GM19468 (cell line): Measurements from ENCODE around the gene CERS6.

Source experiments
- ATAC-seq: cut with Tn5 transposase; IDR thresholded peaks from one replicate; pipeline ENCODE4 v1.9.1; 2021; ENCODE audit warnings: mild to moderate bottlenecking, moderate library complexity, moderate number of reproducible peaks; ENCODE audit not compliant: unreplicated experiment; ENCODE audit errors: extremely low read depth

The CERS6 gene

GRCh38 chr2:168561991-168562390 lies 105.9 kb downstream of the CERS6 start:
- no peak for ATAC-seq

DNA sequence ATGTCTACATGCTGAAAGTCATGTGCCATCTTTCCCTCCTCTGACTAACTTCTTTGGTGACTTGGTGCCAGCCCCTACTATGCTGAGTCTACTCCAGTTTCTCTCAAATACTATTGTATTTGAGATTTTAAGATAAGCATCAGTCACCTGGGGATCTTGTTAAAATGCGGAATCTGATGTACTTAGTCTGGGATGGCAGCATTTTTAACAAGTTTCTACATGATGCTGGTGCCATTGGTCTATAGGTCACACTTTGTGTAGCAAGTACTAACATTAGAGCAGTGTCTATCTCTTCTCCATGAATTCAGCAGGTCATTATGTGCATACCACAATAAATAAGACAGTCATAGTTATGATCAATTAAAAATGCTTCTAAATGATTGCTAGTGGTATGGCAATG lies 106.9 kb downstream of the CERS6 start:
- ATAC-seq, result no peak

DNA sequence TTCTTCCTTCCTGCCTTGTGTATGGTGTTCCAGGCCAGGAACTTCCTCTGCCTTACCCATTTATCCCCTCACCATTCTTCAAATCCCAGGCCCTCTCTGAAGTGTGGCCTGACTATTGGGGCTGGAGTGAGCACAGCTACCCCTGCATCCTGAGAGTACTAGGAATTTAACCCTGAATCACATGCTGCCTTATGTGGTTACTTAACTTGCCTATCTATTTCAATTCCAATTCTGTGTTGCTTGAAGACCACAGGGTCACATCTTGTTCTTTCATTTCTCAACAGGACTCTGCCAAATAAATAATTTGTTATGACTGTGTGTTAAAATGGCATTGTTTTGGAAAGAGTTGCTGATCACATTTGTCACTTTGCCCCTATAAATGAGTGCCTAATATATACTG lies 108.6 kb downstream of the CERS6 start:
- ATAC-seq, result no peak

- ATAC-seq, result no peak
These were observed 109.0 kb downstream of the CERS6 start for GRCh38 chr2:168565112-168565511.

- no peak for ATAC-seq
These were observed 109.4 kb downstream of the CERS6 start for GRCh38 chr2:168565512-168565911.

DNA sequence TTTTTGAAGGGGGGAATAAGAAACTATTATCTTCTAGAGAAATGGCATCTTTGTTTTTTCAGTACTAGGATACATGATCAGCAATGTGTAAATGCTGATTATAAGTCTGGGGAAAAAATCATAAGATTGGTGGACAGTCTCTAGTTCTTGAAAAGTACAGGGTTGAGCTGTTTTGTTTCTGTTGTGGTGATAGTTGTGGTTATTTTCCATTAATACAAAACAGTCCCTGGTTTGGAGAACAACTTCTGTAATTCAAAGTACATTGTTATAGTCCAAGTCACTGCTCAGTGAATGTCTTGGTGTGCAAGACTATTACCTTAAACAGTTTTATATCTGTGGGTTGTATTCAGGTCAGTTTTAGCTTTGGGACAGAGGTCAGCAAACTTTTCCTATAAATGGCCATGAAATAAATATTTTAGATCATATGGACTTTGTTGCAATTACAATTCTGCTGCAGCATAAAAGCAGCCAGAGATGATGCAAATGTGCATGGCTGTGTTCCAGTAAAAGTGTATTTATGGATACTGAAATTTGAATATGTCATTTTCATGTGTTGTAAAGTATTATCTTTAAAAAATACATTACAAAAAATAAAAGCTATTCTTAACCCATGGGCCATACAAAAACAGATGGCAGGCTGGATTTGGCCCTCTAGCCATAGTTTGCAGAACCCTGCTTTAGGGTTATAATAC lies 111.0 kb downstream of the CERS6 start:
- ATAC-seq, result no peak

DNA sequence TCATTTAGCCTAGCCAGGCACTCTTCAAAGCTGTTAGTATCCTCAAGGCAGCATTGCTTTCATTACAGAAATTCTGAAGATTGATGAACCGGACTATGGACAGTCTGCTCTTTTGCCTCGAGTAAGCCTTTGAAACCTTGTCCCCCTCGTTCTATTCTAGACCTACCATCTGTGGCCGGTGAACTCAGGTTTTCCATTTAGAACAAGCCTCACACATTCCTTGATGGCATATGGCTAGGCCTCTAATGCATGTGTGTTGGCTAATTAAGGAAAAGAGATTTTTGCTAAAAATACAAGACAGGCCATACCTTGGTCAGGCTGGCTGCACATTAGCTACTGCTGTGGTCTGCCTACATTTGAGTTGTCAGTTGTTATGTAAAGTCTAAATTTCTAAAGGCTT lies 111.8 kb downstream of the CERS6 start:
- ATAC-seq, result no peak

DNA sequence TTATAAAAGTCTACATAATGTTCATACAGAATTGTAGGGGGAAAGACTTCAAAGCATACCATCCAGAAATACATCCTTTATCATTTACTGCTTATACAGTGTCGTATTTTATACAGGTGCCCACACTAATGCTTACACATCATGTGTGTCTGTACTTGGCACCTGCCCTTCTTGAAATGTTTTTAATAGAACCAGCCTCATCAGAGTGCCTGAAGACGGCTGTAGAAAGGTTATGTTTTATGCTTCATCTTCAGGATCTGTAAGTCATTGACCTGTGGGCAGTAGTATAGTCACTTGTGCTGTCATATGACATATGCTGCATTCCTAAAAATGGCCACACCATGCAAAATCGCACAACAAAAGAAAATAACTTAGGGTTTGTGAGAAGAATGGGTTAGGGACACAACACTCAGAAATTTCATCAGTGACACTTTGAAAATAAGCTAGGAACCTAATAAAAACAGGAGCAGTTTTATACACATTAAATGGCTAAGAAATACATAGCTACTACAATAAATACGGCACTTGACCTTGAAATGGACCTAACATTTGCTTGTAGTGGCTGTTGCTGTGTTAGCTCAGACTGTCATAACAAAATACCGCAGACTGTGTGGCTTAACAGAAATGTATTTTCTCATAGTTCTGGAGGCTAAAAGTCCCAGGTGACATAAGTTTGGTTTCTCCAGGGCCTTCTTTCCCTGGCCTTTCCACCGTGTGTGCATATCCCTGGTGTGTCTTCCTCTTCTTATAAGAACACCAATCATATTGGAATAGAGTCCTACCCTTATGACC lies 112.6 kb downstream of the CERS6 start:
- no peak for ATAC-seq

- ATAC-seq, result no peak
These were observed 115.0 kb downstream of the CERS6 start for GRCh38 chr2:168571061-168571460.

DNA sequence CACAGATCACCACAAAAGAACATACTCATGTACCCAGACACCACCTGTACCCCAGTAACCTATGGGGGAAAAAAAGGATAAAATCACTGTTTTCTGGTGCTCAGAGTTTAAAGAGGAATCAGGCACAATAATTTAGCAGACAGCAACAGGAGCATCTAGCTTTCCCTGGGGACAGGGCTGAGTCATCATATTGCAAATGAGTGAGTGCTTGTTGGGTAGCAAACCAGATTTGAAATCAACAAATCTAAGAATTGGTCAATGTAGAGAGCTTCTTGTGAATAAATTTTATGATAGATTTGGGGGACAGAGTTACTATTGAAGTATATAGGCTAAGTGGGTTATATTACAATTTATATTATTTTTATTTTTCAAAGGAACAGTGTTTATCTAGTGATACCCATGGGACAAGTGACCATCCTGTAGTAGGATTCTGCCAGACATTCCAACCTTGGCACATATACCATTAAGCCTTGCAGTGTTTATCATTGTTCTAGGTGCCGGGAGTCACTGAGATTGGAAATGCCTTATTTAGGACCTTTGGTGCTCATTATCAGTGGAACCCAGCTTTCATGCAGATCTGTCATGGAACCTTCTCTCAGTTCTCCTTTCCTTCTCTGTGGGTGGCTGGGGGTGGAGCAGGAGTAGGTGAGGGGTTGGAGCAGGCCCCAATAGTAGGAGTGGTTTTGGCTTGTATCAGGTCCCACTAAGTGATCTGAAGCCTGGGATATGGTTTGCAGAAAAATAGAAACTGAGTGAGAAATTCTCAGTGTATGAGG lies 117.2 kb downstream of the CERS6 start:
- no peak for ATAC-seq

DNA sequence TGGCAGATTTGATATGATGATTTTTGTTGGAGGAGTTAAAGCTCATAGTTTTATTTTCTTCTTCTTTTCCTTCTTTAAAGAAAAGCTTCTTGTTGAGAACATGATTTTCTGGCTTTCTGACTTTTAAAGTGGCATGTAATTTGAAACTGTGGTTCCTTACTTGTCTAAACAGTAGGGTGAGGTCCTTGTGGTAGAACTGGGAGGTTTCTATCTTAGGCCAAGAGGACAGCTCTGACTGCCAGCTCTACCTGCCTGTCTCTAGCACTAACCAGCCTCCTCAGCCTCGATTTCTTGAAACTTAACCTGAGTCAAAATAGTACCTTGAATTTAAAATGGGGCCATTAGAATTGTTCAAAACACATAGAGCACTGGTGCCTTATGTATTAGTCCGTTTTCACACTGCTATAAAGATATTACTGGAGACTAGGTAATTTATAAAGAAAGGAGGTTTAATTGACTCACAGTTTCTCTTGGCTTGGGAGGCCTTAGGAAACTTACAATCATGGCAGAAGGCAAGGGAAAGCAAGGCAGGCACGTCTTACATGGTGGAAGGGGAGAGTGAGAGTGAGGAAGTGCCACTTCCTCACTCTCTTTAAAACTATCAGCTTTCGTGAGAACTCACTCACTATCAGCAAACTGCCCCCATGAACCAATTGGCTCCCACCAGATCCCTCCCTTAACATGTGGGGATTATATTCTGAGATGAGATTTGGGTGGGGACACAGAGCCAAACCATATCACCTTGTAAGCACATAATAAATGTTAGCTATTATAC lies 119.0 kb downstream of the CERS6 start:
- ATAC-seq, result no peak

DNA sequence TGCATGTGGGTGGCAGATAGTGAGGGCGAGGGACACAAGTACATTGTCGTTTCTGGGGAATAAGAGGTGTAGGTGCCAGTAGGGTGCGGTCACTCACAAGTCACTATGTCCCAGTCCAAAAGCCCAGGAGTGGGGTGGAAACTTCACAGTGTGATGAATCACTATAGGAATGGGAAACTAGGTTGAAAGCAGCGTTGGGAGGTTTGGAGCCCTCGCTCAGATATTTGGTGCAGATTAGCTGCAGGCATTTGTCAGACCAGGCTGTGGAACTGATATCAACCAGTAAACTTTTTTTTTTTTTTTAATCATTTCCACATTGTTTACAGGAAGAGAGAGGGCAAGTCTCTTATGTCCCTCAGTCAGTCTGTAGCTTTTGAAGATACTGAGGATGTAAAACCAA lies 121.8 kb downstream of the CERS6 start:
- no peak for ATAC-seq

- no peak for ATAC-seq
These were observed 127.1 kb downstream of the CERS6 start for GRCh38 chr2:168583064-168583709.

GRCh38 chr2:168583710-168584521 lies 127.8 kb downstream of the CERS6 start:
- ATAC-seq, result no peak

DNA sequence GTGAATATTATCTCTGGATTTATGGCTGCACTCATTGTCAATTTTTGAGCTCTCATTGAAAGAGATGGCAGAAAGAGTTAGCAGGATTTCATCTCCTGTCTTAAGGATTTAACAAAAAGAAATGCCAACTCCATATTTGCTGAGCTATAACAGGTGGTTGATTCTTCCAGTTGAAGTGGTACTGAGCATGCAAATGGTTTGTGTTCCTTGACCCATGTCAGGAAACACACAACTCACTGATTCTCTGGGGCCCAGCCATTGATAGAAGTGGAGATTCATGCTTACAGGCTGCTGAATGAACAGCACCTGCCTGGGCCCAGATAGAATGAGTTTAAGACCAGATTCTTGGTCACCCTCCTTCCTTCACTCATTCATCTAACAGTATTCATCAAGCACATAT lies 128.8 kb downstream of the CERS6 start:
- ATAC-seq, result no peak

GRCh38 chr2:168585700-168586099 lies 129.6 kb downstream of the CERS6 start:
- no peak for ATAC-seq

DNA sequence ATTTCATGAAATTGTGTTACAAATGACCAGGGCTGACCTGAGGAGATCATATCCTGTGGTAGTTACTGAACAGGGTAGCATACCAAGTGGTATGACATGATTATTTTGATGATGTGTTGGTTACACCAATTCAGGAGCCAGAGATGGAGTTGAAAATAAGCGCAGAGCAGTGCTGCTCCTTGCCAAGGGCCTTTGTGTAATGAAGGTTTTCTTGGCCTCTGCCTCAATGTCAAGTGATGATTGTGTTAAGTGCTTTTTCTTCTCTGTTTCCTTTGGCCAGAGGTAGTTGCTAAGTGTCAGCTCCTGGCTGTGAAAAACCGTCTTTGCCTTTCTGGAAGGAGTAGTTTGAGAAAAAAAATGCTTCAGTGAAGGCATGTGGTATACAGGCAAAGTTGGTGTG lies 131.2 kb downstream of the CERS6 start:
- ATAC-seq, result no peak

GRCh38 chr2:168589236-168590211 lies 133.5 kb downstream of the CERS6 start:
- no peak for ATAC-seq
